GM21447 (cell line): ENCODE data around the gene SLC16A3.
"Not testable (repeated sequence)": the region's sequence is repeated elsewhere in the genome, so short reads cannot be mapped to it uniquely, and the experiment has no call there.

Experiments used
- ATAC-seq: cut with Tn5 transposase; IDR thresholded peaks from one replicate; pipeline ENCODE4 v1.9.1; 2021; ENCODE audit not compliant: unreplicated experiment

The SLC16A3 gene

DNA sequence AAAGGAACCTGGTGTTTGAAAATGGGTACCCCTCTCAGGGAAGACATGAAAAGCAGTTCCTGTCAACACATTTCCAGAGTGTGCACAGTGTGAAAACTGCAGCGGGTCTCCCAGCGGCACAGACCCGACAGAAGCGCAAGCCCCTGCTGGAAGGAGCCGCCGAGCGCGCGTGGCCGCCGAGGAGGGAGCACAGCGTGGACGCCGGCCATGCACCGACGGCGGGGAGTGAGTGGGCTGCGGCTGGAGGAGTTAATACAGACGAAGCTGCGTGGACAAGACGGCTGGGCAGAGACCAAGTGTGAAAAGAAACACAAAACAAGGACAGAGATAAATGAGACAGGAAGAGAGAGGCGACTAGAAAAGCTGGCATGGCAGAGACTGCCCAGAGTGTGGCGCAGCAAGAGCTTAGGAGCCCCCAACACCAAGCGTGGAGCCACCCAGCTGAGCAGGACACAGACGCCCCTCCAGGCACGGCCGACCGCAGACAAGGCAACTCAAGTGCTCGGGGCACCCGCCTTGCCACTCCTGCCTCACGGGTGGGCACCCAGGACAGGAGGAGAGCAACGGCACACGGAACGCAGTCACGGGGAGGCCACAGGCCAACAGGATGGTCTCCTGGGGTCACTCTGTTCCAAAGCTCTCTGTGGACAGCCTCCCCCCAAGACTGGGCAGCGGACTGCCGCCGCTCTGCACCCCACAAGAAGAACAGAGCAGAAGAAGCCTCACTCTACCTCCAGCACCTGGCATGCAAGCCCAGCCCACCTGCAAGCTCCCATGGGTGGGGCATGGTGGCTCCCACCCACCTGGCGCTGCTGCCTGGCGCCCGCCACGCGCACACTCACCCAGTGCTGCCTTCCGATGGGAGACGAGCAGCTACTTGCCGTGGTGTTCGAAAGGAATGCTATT is 16.5 kb downstream of the SLC16A3 start:
- ATAC-seq, result no peak

DNA sequence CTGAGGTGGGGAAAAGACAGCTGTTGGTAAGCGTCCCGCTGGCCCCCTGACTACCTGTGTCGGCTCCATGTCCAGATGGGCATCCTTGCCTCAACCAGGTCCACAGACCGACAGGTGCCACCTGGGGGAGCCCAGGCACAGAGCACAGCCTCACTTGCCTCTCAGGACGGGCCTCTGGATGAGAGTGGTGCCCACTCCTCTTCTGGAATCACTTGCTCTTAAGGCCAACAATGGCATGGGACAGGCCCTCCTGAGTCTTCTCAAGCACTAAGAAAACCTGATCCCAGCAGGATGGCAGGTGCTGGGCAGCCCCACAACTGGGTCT is 17.2 kb downstream of the SLC16A3 start:
- ATAC-seq, result no peak

GRCh38 chr17:82246365-82247181 is 17.7 kb downstream of the SLC16A3 start:
- ATAC-seq, result no peak

DNA sequence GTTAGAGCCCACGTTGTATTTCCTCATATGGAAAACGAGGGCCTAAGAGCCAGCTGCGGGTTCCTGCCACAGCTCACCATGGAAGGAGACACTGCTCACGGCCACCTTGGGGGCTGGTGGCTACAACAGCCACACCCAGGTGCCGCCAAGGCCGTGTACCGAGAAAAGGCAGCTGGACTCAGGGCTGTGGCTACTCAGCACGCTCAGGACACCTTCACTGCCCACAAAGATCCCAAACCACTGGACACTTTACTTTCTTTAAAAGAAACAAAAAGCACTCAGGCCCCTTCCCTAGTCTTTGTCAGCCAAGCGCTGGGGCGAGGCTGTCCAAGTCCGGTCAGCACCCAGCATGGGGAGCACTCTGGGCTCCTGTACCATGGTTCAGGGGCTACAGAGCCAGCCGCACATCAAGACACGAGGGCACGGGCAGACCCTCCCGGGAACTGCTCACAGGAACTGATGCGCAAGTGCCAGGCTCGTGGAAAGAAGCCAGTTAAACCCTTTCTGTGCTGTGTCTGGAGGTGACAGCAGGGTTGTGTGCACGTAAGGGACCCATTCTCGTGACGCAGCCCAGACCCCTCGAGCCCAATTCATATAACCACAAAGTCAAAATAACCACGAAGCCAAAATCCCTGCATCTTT is 18.5 kb downstream of the SLC16A3 start:
- no peak for ATAC-seq

- ATAC-seq, result no peak
Observed at GRCh38 chr17:82247856-82248671, 19.2 kb downstream of the SLC16A3 start.

DNA sequence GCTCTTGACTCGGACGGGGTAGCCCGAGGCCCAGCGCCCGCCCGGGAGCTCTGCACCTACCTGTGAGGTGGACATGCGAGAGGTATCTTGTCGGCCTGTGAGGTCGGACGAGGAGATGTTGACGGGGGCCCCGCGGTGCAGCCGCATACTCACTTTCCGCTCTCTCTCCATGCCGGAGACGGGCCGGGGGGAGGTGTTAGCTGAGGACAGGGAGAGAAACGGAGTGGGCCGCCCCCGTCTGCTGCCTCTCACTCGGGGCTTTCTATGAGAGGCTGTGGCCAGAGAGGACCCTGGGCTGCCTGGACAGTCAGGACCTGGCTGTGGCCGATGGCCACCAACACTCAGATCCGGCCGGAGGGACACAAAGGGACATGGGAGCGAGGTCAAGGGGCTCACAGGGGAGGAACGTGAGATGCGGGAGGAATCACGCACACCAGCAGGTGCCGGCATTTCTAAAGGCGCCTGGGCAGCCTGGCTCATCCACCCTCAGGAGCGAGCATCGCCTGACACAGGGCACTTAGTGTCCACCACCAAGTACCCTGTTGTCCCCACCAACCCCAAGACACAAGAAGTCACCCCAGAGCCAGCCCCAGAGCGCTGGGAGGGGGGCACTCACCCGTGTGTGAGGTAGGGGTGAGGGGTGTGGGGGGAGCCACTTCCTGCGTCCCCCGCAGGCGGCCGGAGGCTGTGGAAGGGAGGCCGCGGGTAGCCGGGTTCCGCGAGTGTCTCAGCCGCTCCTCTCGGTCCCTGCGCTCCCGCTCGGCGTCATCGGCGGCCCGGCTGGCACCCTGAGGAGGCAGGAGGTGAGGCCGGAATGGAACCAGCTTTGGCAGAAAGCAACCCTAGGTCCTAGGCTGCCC is 20.2 kb downstream of the SLC16A3 start:
- no peak for ATAC-seq

DNA sequence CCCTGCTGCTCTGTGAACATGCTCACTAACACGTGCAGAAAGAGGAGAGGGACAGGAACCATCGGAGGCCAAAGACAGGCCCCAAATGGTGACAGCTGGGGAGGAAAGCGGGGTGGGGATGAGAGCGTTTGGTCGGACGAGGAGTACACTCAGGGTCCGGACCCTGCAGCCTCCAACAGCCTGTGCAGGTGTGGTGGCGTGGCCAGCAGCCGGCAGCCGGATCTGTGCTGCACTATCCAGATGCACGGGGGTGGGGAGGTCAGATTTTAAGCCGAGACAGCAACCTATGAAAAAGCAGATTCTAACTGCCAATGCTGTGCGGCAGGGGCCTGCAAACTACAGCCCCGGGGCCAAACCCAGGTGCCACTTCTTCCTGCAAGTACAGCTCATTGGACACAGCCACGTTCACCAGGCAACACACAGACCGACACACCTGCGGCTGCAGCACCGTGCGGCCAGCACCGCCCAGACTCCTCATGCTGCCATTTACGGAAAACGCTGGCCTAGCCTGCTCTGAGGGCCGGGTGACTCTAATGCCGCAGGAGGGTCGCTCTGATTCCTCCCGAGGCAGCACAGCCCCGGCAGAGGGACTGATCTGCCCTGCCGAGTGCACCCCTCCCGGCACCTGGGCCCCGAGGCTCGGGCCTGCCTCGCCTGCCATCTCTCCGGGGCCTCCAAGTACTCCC is 21.2 kb downstream of the SLC16A3 start:
- ATAC-seq, result no peak

GRCh38 chr17:82250868-82251500 is 22.1 kb downstream of the SLC16A3 start:
- ATAC-seq, result no peak

GRCh38 chr17:82252511-82253178 is 23.8 kb downstream of the SLC16A3 start:
- no peak for ATAC-seq

GRCh38 chr17:82253179-82253544 is 24.3 kb downstream of the SLC16A3 start:
- ATAC-seq, result no peak

GRCh38 chr17:82254096-82254495 is 25.3 kb downstream of the SLC16A3 start:
- ATAC-seq, result not testable (repeated sequence)

DNA sequence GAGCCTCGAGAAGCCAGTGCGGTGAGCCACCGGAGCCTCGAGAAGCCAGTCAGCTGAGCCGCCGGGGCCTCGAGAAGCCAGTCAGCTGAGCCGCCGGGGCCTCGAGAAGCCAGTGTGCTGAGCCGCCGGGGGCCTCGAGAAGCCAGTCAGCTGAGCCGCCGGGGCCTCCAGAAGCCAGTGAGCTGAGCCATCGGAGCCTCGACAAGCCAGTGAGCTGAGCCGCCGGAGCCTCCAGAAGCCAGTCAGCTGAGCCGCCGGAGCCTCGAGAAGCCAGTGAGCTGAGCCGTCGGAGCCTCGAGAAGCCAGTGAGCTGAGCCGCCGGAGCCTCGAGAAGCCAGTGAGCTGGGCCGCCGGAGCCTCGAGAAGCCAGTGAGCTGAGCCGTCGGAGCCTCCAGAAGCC is 25.9 kb downstream of the SLC16A3 start:
- ATAC-seq, result not testable (repeated sequence)

- no peak for ATAC-seq
Observed at GRCh38 chr17:82255402-82255972, 26.6 kb downstream of the SLC16A3 start.

GRCh38 chr17:82256242-82256885 is 27.5 kb downstream of the SLC16A3 start:
- ATAC-seq, result no peak

- ATAC-seq, result no peak
Observed at GRCh38 chr17:82257473-82257872, 28.6 kb downstream of the SLC16A3 start.

GRCh38 chr17:82258555-82258954 is 29.7 kb downstream of the SLC16A3 start:
- ATAC-seq, result no peak
